Kidney (tissue), 14 donors: ENCODE measurements around the gene PIK3CD. TPM values are rescaled to one million over a fixed set of nuclear protein-coding genes. Genes with fewer than 3 reads are reported as not detected.

ENCODE experiments used
- DNase-seq, 5 donors: peaks; one replicate each; pipeline ENCODE4 v3.0.0-alpha.2; 2013 to 2020
- FAIRE-seq: peaks from 2 replicates; lab custom pipeline; 2012; peaks lifted over from hg19 to GRCh38; lab: Jason Lieb, UNC
- H3K27ac ChIP-seq, 2 donors: one replicate each; pipeline ENCODE4 v1.7.0; 2013; ENCODE audit warnings: low read depth in 2 of 2, low read length in 2 of 2, inconsistent platforms in 1 of 2
- H3K27me3 ChIP-seq: one replicate; pipeline ENCODE4 v1.7.1; 2013; ENCODE audit warnings: low read length, inconsistent platforms; ENCODE audit not compliant: control insufficient read depth, insufficient read depth
- H3K36me3 ChIP-seq, 3 donors: one replicate each; pipeline versions ENCODE4 v1.7.0 to v1.7.1; 2013; ENCODE audit warnings: low read length in 3 of 3, control low read depth in 1 of 3, inconsistent platforms in 1 of 3; ENCODE audit not compliant: insufficient read depth in 3 of 3, control insufficient read depth in 2 of 3
- H3K4me1 ChIP-seq, 3 donors: one replicate each; pipeline versions ENCODE4 v1.7.0 to v1.7.1; 2013; ENCODE audit warnings: low read length in 3 of 3, inconsistent platforms in 1 of 3, low read depth in 1 of 3; ENCODE audit not compliant: control insufficient read depth in 2 of 3, insufficient read depth in 2 of 3
- H3K4me3 ChIP-seq, 3 donors: one replicate each; pipeline versions ENCODE4 v1.7.0 to v1.8.1; 2013; ENCODE audit warnings: low read length in 3 of 3, control low read depth in 1 of 3, inconsistent platforms in 1 of 3
- H3K9ac ChIP-seq, 3 donors: one replicate each; pipeline versions ENCODE4 v1.7.0 to v1.7.1; 2013; ENCODE audit warnings: low read length in 3 of 3, control low read depth in 1 of 3, inconsistent platforms in 1 of 3
- H3K9me3 ChIP-seq, 3 donors: one replicate each; pipeline versions ENCODE4 v1.7.0 to v1.7.1; 2013; ENCODE audit warnings: low read length in 3 of 3, control low read depth in 1 of 3, inconsistent platforms in 1 of 3; ENCODE audit not compliant: control insufficient read depth in 2 of 3, insufficient read depth in 1 of 3
- CTCF ChIP-seq: IDR thresholded peaks from 3 replicates; pipeline ENCODE4 v1.5.1; 2012; ENCODE audit warnings: mild to moderate bottlenecking, moderate library complexity, borderline replicate concordance; ENCODE audit not compliant: insufficient read depth; ENCODE audit errors: extremely low read depth
- intact Hi-C: fragments of 100-400 bp; cut with DNase I; formaldehyde crosslinking; loops from one replicate; pipeline ENCODE4 v1.11.1; 2022
- polyA plus RNA-seq: library from polyadenylated mRNA; stranded (reverse); fragments of 350-450 nt; fragmentation: Illumina TruSeq; extraction: RNeasy Lipid Tissue Mini Kit (QIAGEN cat#74804); gene quantifications from one replicate; pipeline ENCODE4 v1.2.3, GENCODE V29; 2014; ENCODE audit warnings: low read depth, low replicate concordance; ENCODE audit not compliant: insufficient read depth
- total RNA-seq: library from RNA; stranded (reverse); fragmentation: NEBNext Ultra II Directional; extraction: Animal tissue kit (Norgen Biotek cat#: 25700); gene quantifications from one replicate; pipeline ENCODE4 v1.2.1, GENCODE V29; 2021
- donor health status: control.
- donor health status: control.
- donor health status: control.
- donor health status: control.
- donor health status: control.
- donor health status: DM: yes; HTN: yes; CAD: no.
- donor health status: Normal renal cell carcinoma (clear cell type).

PIK3CD gene
- total and polyA plus RNA-seq, 2 donors from 2014 or later: 5.3 to 19.7 TPM

GRCh38 chr1:9700340-9700739 is 48.8 kb downstream of the PIK3CD start:
- Histone ChIP-seq H3K4me1 (no peaks in the 10 kb centered on the region), H3K9ac (no peak overlapping the region), H3K27me3 (no peaks in the 10 kb centered on the region), H3K27ac (no peak overlapping the region), H3K9me3 (peaks cover 0 to 2% (median 0%) of the 10 kb centered on the region in 3 donors), H3K36me3 (no peaks in the 10 kb centered on the region), H3K4me3 (no peak overlapping the region)
- intact Hi-C loops: no loop called here
- FAIRE-seq: no peak
- no peak for DNase-seq
- TF ChIP-seq CTCF: no peak

GRCh38 chr1:9701665-9702064 is 50.1 kb downstream of the PIK3CD start:
- Histone ChIP-seq H3K4me3 (no peak overlapping the region), H3K27ac (no peak overlapping the region), H3K36me3 (no peaks in the 10 kb centered on the region), H3K9me3 (peaks cover 0 to 2% (median 0%) of the 10 kb centered on the region in 3 donors), H3K9ac (no peak overlapping the region), H3K27me3 (no peaks in the 10 kb centered on the region), H3K4me1 (no peaks in the 10 kb centered on the region)
- FAIRE-seq (no peak), DNase-seq (no peak)
- no peak for TF ChIP-seq CTCF
- intact Hi-C loops: no loop called here

GRCh38 chr1:9703165-9703509 is 51.6 kb downstream of the PIK3CD start:
- H3K36me3 ChIP-seq: no peaks in the 10 kb centered on the region
- no peak overlapping the region for H3K4me3 ChIP-seq
- no peak overlapping the region for H3K27ac ChIP-seq
- FAIRE-seq: no peak
- DNase-seq: no peak
- intact Hi-C loops: no loop called here
- H3K9me3 ChIP-seq: peaks cover 0 to 2% (median 0%) of the 10 kb centered on the region in 3 donors
- TF ChIP-seq CTCF: no peak
- no peaks in the 10 kb centered on the region for H3K4me1 ChIP-seq
- no peaks in the 10 kb centered on the region for H3K27me3 ChIP-seq
- H3K9ac ChIP-seq: no peak overlapping the region

GRCh38 chr1:9703681-9704080 is 52.1 kb downstream of the PIK3CD start:
- no peak for FAIRE-seq

More at GRCh38 chr1:9703681-9704080, 52.1 kb downstream of the PIK3CD start:
- Histone ChIP-seq H3K36me3 (no peaks in the 10 kb centered on the region), H3K27ac (no peak overlapping the region), H3K27me3 (no peaks in the 10 kb centered on the region), H3K4me1 (no peaks in the 10 kb centered on the region), H3K9ac (no peak overlapping the region), H3K9me3 (peaks cover 0 to 2% (median 0%) of the 10 kb centered on the region in 3 donors), H3K4me3 (no peak overlapping the region)
- DNase-seq: no peak
- intact Hi-C loops: no loop called here
- no peak for TF ChIP-seq CTCF
